Measurements from ENCODE around the gene CYTL1. TPM values are rescaled to one million over a fixed set of nuclear protein-coding genes. Genes with fewer than 3 reads are reported as not detected.
"Not testable (repeated sequence)": the region's sequence is repeated elsewhere in the genome, so short reads cannot be mapped to it uniquely, and the experiment has no call there.

Gene CYTL1
- total RNA-seq, result under 1 TPM in 1 of 2 donors, not detected in 1; 0.90 TPM

GRCh38 chr4:5019274-5019673 lies at the start of gene CYTL1:
Gene CYTL1, minus strand, starts transcription at chr4:5019458. Its CDS starts 13 bp downstream, at chr4:5019445.
- intact Hi-C loops (cut with DNase I), result no loop called here
- Histone ChIP-seq H3K4me1 (no peaks in the 10 kb centered on the region), H3K27me3 (no peaks in the 10 kb centered on the region), H3K4me3 (no peak within 1 kb of the TSS), H3K27ac (no peak within 1 kb of the TSS), H3K9ac (ENCODE audit: low read depth in 2 of 2, low read length in 2 of 2) (no peak within 1 kb of the TSS), H3K36me3 (no peaks in the 10 kb centered on the region), H3K9me3 (no peaks in the 10 kb centered on the region)
- TF ChIP-seq CTCF (IDR thresholded peaks at IDR 0.05), result no peak
- no peak for DNase-seq

GRCh38 chr4:5067908-5068307 lies 48.6 kb upstream of the CYTL1 start:
- no peaks in the 10 kb centered on the region for H3K9me3 ChIP-seq
- no peak overlapping the region for H3K9ac ChIP-seq (ENCODE audit: low read depth in 2 of 2, low read length in 2 of 2)
- no peaks in the 10 kb centered on the region for H3K4me1 ChIP-seq
- DNase-seq, result no peak
- H3K27me3 ChIP-seq, result no peaks in the 10 kb centered on the region
- H3K27ac ChIP-seq, result no peak overlapping the region
- no peaks in the 10 kb centered on the region for H3K36me3 ChIP-seq
- H3K4me3 ChIP-seq, result no peak overlapping the region
- intact Hi-C loops (cut with DNase I), result no loop called here
- TF ChIP-seq CTCF (IDR thresholded peaks at IDR 0.05), result no peak

GRCh38 chr4:5066968-5067367 lies 47.7 kb upstream of the CYTL1 start:
- H3K9me3 ChIP-seq; H3K27me3 ChIP-seq; H3K27ac ChIP-seq; H3K4me3 ChIP-seq; H3K4me1 ChIP-seq; DNase-seq; H3K36me3 ChIP-seq; H3K9ac ChIP-seq (ENCODE audit: low read depth in 2 of 2, low read length in 2 of 2); intact Hi-C loops (cut with DNase I): not testable (repeated sequence)

GRCh38 chr4:5066101-5066500 lies 46.8 kb upstream of the CYTL1 start:
- Histone ChIP-seq H3K4me1 (no peaks in the 10 kb centered on the region), H3K27ac (no peak overlapping the region), H3K9ac (ENCODE audit: low read depth in 2 of 2, low read length in 2 of 2) (no peak overlapping the region), H3K36me3 (no peaks in the 10 kb centered on the region), H3K9me3 (no peaks in the 10 kb centered on the region), H3K4me3 (no peak overlapping the region), H3K27me3 (no peaks in the 10 kb centered on the region)
- TF ChIP-seq CTCF (IDR thresholded peaks at IDR 0.05), result no peak
- DNase-seq, result no peak
- intact Hi-C loops (cut with DNase I), result no loop called here

GRCh38 chr4:5055411-5055810 lies 36.2 kb upstream of the CYTL1 start:
- no peak overlapping the region for H3K9ac ChIP-seq (ENCODE audit: low read depth in 2 of 2, low read length in 2 of 2)
- no peak for DNase-seq
- no peaks in the 10 kb centered on the region for H3K9me3 ChIP-seq
- H3K4me3 ChIP-seq, result no peak overlapping the region
- no peaks in the 10 kb centered on the region for H3K4me1 ChIP-seq
- H3K27ac ChIP-seq, result no peak overlapping the region
- H3K36me3 ChIP-seq, result no peaks in the 10 kb centered on the region
- no peak for TF ChIP-seq CTCF (IDR thresholded peaks at IDR 0.05)
- intact Hi-C loops (cut with DNase I), result loop anchor here (10.0 kb wide), 1 partner anchor 89 kb away; no protein-coding TSS in a partner anchor
- H3K27me3 ChIP-seq, result peaks cover 21% of the 10 kb centered on the region

GRCh38 chr4:5054532-5054931 lies 35.3 kb upstream of the CYTL1 start:
- H3K4me3 ChIP-seq, result no peak overlapping the region
- TF ChIP-seq CTCF (IDR thresholded peaks at IDR 0.05), result no peak
- no peaks in the 10 kb centered on the region for H3K36me3 ChIP-seq
- no peak overlapping the region for H3K9ac ChIP-seq (ENCODE audit: low read depth in 2 of 2, low read length in 2 of 2)
- intact Hi-C loops (cut with DNase I), result loop anchor here (5.0 to 10.0 kb wide), 2 partner anchors 90 to 758 kb away; no protein-coding TSS in a partner anchor
- DNase-seq, result no peak
- H3K27ac ChIP-seq, result no peak overlapping the region
- peaks cover 22% of the 10 kb centered on the region for H3K27me3 ChIP-seq
- no peaks in the 10 kb centered on the region for H3K9me3 ChIP-seq
- no peaks in the 10 kb centered on the region for H3K4me1 ChIP-seq
